Sigmoid colon (tissue), 7 donors: ENCODE data around the gene CROT. TPM values are rescaled to one million over a fixed set of nuclear protein-coding genes. Genes with fewer than 3 reads are reported as not detected.
"Not testable (repeated sequence)": the region's sequence is repeated elsewhere in the genome, so short reads cannot be mapped to it uniquely, and the experiment has no call there.

ENCODE experiments used
- DNase-seq: peaks from one replicate; pipeline ENCODE4 v3.0.0-alpha.2; 2019
- H3K27ac ChIP-seq, 4 donors: fragments of 200-600 bp; sonication (generic); one replicate each; pipeline ENCODE4 v1.5.1; 2016 to 2019; ENCODE audit warnings: mild to moderate bottlenecking in 1 of 4
- H3K27me3 ChIP-seq, 3 donors: fragments of 200-600 bp; sonication (generic); one replicate each; pipeline ENCODE4 v1.5.1; 2019; ENCODE audit warnings: mild to moderate bottlenecking in 1 of 3
- H3K36me3 ChIP-seq, 4 donors: fragments of 200-600 bp; sonication (generic); one replicate each; pipeline ENCODE4 v1.5.1; 2016 to 2019
- H3K4me1 ChIP-seq, 4 donors: fragments of 200-600 bp; sonication (generic); one replicate each; pipeline ENCODE4 v1.5.1; 2017 to 2019
- H3K4me3 ChIP-seq, 4 donors: fragments of 200-600 bp; sonication (generic); one replicate each; pipeline ENCODE4 v1.5.1; 2017 to 2019; ENCODE audit warnings: mild to moderate bottlenecking in 2 of 4, moderate library complexity in 1 of 4
- H3K9me3 ChIP-seq, 4 donors: fragments of 200-600 bp in 3 of 4; sonication (generic) in 3 of 4; one replicate each; pipeline versions ENCODE4 v1.5.1 to v1.6.1; 2013 to 2019
- CTCF ChIP-seq, 4 experiments: fragments of 450-650 bp in 3 of 4; fragments of 200-600 bp in 1 of 4; IDR thresholded peaks; one replicate each; pipeline ENCODE4 v1.5.1; 2016 to 2019; ENCODE audit warnings: antibody characterized with exemption in 4 of 4, mild to moderate bottlenecking in 3 of 4, moderate library complexity in 2 of 4
- EP300 ChIP-seq, 4 donors: sonication (generic); formaldehyde crosslinking; IDR thresholded peaks; one replicate each; pipeline ENCODE4 v1.6.1; 2017; ENCODE audit warnings: antibody characterized with exemption in 4 of 4
- POLR2A ChIP-seq, 2 donors: fragments of 450-650 bp; IDR thresholded peaks; one replicate each; pipeline ENCODE4 v1.6.1; 2016; ENCODE audit warnings: antibody characterized with exemption in 2 of 2, mild to moderate bottlenecking in 2 of 2, moderate library complexity in 2 of 2
- POLR2AphosphoS5 ChIP-seq, 4 donors: sonication (generic); formaldehyde crosslinking; IDR thresholded peaks; one replicate each; pipeline ENCODE4 v1.6.1; 2017; ENCODE audit warnings: antibody characterized with exemption in 4 of 4
- WGBS, 2 donors: extraction: QIAGEN DNeasy Blood & Tissue Kit; methylation state at CpG; one replicate each; pipeline ENCODE4 v1.1.7; 2013; 5-methylcytosine and 5-hydroxymethylcytosine counted together
- intact Hi-C: fragments of 100-400 bp; cut with DNase I; formaldehyde crosslinking; loops from one replicate; pipeline ENCODE4 v1.15.1; 2023
- polyA plus RNA-seq, 3 donors: library from polyadenylated mRNA; stranded (reverse); fragments of 200-250 nt; gene quantifications; one replicate each; pipeline ENCODE4 v1.2.3, GENCODE V29; 2013
- total RNA-seq, 4 donors: library from RNA; depleted of rRNA; stranded (reverse); fragments of >200 nt; gene quantifications; one replicate each; pipeline ENCODE4 v1.1.0, GENCODE V29; 2016
- donor health status: healthy with polysubstance abuse.
- donor health status: Bipolar disorder and iron deficiency.
- donor health status: healthy.

The CROT gene
- total and polyA plus RNA-seq, 7 donors: 11.9 to 15.6 (median 13.9) TPM

DNA sequence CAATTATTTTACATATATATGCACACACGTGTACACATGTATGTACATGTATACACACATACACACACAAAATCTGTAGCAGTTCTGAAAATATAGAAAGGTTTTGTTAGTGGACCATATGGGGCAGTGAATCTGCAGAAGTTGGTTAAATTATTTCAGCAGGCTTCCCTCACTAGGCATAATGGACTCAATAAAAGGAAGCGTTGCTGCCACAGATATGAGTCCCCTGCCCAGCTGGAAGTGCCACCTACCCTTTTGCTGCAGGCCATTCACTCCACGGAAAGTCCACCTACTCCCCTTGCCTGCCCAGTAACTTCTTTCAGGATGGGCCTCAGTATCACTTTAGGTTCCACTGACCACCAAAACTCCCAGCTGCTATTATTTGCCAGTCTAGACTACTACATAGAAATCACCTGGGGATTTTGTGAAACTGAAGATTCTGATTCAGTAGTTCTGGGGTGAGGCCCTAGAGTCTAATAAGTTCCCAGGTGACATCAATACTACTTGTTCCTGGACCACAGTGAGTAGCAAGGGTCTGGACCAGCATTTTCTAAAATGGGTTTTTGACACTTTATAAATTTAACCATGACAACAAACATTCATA lies 29.3 kb upstream of the CROT start:
- Histone ChIP-seq H3K36me3 (no peaks in the 10 kb centered on the region), H3K4me1 (no peaks in the 10 kb centered on the region), H3K4me3 (no peak overlapping the region), H3K9me3 (no peaks in the 10 kb centered on the region), H3K27me3 (no peaks in the 10 kb centered on the region), H3K27ac (no peak overlapping the region)
- no peak for DNase-seq
- 80 to 92% methylated on average over 3 of the region's 3 CpGs for WGBS, 2 donors
- TF ChIP-seq EP300 (IDR thresholded peaks at IDR 0.05) (no peak), POLR2AphosphoS5 (IDR thresholded peaks at IDR 0.05) (no peak), CTCF (IDR thresholded peaks at IDR 0.05) (no peak), POLR2A (IDR thresholded peaks at IDR 0.05) (no peak)
- intact Hi-C loops: no loop called here

GRCh38 chr7:87316846-87317552 lies 28.5 kb upstream of the CROT start:
- no peaks in the 10 kb centered on the region for H3K9me3 ChIP-seq
- no peak overlapping the region for H3K4me3 ChIP-seq
- WGBS, 2 donors: 33 to 37% methylated on average over 1 of the region's 1 CpG
- intact Hi-C loops: no loop called here
- no peak overlapping the region for H3K27ac ChIP-seq
- TF ChIP-seq POLR2A (IDR thresholded peaks at IDR 0.05) (no peak), CTCF (IDR thresholded peaks at IDR 0.05) (no peak), POLR2AphosphoS5 (IDR thresholded peaks at IDR 0.05) (no peak), EP300 (IDR thresholded peaks at IDR 0.05) (no peak)
- H3K36me3 ChIP-seq: no peaks in the 10 kb centered on the region
- H3K4me1 ChIP-seq: no peaks in the 10 kb centered on the region
- no peaks in the 10 kb centered on the region for H3K27me3 ChIP-seq
- no peak for DNase-seq

DNA sequence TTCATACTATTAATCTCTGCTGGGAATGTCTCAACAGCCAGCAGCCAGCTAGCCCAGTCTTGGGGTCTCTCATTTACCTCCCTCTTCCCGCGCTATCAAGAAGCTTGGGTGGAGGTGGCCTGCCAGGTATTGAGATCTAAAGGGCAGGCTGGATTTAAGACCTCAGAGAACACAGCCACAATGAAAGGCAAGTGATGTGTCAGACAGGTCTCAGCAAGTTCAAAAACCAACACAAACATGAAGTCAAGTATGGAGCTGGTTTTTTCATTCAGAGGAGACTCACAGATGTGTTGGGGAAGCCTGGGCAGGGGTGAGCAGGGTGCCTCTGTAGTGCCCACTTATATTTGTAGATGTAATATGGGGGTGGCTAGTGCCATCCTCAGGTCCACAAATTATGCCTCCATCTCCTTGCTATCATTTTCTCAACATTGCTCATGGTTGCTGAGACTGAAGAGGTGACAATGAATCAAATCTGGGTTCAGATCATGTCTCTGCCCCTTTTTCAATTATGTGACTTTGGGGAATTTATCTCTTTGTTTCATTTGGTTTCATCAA lies 27.7 kb upstream of the CROT start:
- Histone ChIP-seq H3K27ac (no peak overlapping the region), H3K36me3 (peaks cover 0 to 3% (median 0%) of the 10 kb centered on the region in 4 donors), H3K4me3 (no peak overlapping the region), H3K27me3 (no peaks in the 10 kb centered on the region), H3K4me1 (no peaks in the 10 kb centered on the region), H3K9me3 (peaks cover 0 to 3% (median 0%) of the 10 kb centered on the region in 4 donors)
- WGBS, 2 donors: 93 to 98% methylated on average over 2 of the region's 2 CpGs
- TF ChIP-seq CTCF (IDR thresholded peaks at IDR 0.05) (no peak), POLR2A (IDR thresholded peaks at IDR 0.05) (no peak), EP300 (IDR thresholded peaks at IDR 0.05) (no peak), POLR2AphosphoS5 (IDR thresholded peaks at IDR 0.05) (no peak)
- DNase-seq: no peak
- intact Hi-C loops: no loop called here

DNA sequence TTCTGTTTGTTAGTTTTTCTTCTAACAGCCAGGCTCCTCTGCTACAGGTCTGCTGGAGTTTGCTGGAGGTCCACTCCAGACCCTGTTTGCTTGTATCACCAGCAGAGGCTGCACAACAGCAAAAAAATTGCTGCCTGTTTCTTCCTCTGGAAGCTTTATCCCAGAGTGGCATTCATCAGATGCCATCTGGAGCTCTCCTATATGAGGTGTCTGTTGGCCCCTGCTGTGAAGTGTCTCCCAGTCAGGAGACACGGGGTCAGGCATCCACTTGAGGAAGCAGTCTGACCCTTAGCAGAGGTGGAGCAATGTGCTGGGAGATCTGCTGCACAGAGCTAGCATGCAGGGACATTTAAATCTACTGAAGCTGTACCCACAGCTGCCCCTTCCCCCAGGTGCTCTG lies 26.7 kb upstream of the CROT start:
- H3K9me3 ChIP-seq: peaks cover 0 to 3% (median 0%) of the 10 kb centered on the region in 4 donors
- no peaks in the 10 kb centered on the region for H3K27me3 ChIP-seq
- intact Hi-C loops: no loop called here
- no peak overlapping the region for H3K27ac ChIP-seq
- no peaks in the 10 kb centered on the region for H3K4me1 ChIP-seq
- H3K36me3 ChIP-seq: peaks cover 0 to 12% (median 0%) of the 10 kb centered on the region in 4 donors
- no peak overlapping the region for H3K4me3 ChIP-seq
- 25 to 53% methylated on average over 1 of the region's 1 CpG for whole genome bisulfite sequencing, 2 donors
- no peak for TF ChIP-seq CTCF (IDR thresholded peaks at IDR 0.05)
- TF ChIP-seq POLR2A (IDR thresholded peaks at IDR 0.05): no peak
- TF ChIP-seq POLR2AphosphoS5 (IDR thresholded peaks at IDR 0.05): no peak
- no peak for TF ChIP-seq EP300 (IDR thresholded peaks at IDR 0.05)
- no peak for DNase-seq

DNA sequence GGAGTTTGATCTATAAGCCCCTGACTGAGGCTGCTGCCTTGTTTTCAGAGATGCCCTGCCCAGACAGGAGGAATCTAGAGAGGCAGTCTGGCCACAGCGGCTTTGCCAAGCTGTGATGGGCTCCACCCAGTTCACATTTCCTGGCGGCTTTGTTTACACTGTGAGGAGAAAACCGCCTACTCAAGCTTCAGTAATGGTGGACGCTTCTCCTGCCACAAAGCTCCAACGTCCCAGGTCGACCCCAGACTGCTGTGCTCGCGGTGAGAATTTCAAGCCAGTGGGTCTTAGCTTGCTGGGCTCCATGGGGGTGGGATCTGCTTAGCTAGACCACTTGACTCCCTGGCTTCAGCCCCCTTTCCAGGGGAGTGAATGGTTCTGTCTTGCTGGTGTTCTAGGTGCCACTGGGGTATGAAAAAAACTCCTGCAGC lies 26.3 kb upstream of the CROT start:
- H3K4me1 ChIP-seq, intact Hi-C loops: not testable (repeated sequence)

More for the DNA sequence above, 26.3 kb upstream of the CROT start:
- not testable (repeated sequence) for H3K27me3 ChIP-seq, H3K27ac ChIP-seq, DNase-seq, H3K4me3 ChIP-seq, H3K9me3 ChIP-seq
- peaks cover 0 to 15% (median 0%) of the 10 kb centered on the region in 4 donors for H3K36me3 ChIP-seq
- WGBS, 2 donors: 26 to 69% methylated on average over 8 of the region's 8 CpGs
